Measurements from ENCODE around the gene PTPRT. TPM values are rescaled to one million over a fixed set of nuclear protein-coding genes. Genes with fewer than 3 reads are reported as not detected.

PTPRT gene
- polyA plus RNA-seq, 1 donor: 0.53 TPM

GRCh38 chr20:42795111-42795695, 394.5 kb downstream of the PTPRT start:
- DNase-seq: no peak

- no peak for DNase-seq
Observed at GRCh38 chr20:42792052-42792451, 397.7 kb downstream of the PTPRT start.

GRCh38 chr20:42790111-42790510, 399.6 kb downstream of the PTPRT start:
- no peak for DNase-seq

- no peak for DNase-seq
Observed at GRCh38 chr20:42788707-42789106, 401.0 kb downstream of the PTPRT start.

GRCh38 chr20:42785041-42785440, 404.7 kb downstream of the PTPRT start:
- DNase-seq: no peak

- DNase-seq: no peak
Observed at GRCh38 chr20:42779216-42779615, 410.5 kb downstream of the PTPRT start.

- no peak for DNase-seq
Observed at GRCh38 chr20:42775866-42776265, 413.8 kb downstream of the PTPRT start.

- DNase-seq: no peak
Observed at GRCh38 chr20:42775037-42775436, 414.7 kb downstream of the PTPRT start.

- no peak for DNase-seq
Observed at GRCh38 chr20:42763015-42763414, 426.7 kb downstream of the PTPRT start.

GRCh38 chr20:42756991-42757390, 432.7 kb downstream of the PTPRT start:
- no peak for DNase-seq

- no peak for DNase-seq
Observed at GRCh38 chr20:42754706-42755105, 435.0 kb downstream of the PTPRT start.

GRCh38 chr20:42752620-42753019, 437.1 kb downstream of the PTPRT start:
- no peak for DNase-seq

- DNase-seq: no peak
Observed at GRCh38 chr20:42749556-42749955, 440.1 kb downstream of the PTPRT start.

- no peak for DNase-seq
Observed at GRCh38 chr20:42747765-42748411, 441.8 kb downstream of the PTPRT start.

- DNase-seq: no peak
Observed at GRCh38 chr20:42744756-42745465, 444.8 kb downstream of the PTPRT start.

- DNase-seq: no peak
Observed at GRCh38 chr20:42742926-42743325, 446.8 kb downstream of the PTPRT start.

- no peak for DNase-seq
Observed at GRCh38 chr20:42741906-42742305, 447.8 kb downstream of the PTPRT start.

- no peak for DNase-seq
Observed at GRCh38 chr20:42740226-42740870, 449.4 kb downstream of the PTPRT start.

- DNase-seq: no peak
Observed at GRCh38 chr20:42739683-42740082, 450.0 kb downstream of the PTPRT start.

GRCh38 chr20:42735539-42735938, 454.2 kb downstream of the PTPRT start:
- DNase-seq: no peak

GRCh38 chr20:42734660-42735368, 454.9 kb downstream of the PTPRT start:
- DNase-seq: no peak

- DNase-seq: no peak
Observed at GRCh38 chr20:42721923-42722322, 467.8 kb downstream of the PTPRT start.

All from left kidney (tissue), 2 donors.